HG03571 (cell line): ENCODE results near the gene SLC7A6OS.

ENCODE experiments used
- ATAC-seq: cut with Tn5 transposase; IDR thresholded peaks from one replicate; pipeline ENCODE4 v1.9.1; 2021; ENCODE audit not compliant: unreplicated experiment

Gene SLC7A6OS

DNA sequence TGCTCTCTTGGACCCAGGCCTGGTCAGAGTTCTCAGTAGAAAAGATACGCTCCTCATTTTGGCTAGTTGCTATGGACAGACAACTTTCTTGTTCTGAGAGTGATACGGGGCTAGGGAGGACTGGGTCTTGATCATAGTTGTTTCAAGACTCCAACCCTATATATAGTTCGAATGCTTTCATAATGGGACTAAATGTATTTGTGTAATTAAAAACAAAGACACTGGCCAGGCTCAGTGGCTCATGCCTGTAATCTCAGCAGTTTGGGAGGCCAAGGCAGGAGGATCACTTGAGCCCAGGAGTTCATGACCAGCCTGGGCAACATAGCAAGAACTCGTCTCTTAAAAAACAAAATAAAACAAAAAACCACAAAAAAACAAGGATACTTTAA, 28.7 kb downstream of the SLC7A6OS start:
- no peak for ATAC-seq

DNA sequence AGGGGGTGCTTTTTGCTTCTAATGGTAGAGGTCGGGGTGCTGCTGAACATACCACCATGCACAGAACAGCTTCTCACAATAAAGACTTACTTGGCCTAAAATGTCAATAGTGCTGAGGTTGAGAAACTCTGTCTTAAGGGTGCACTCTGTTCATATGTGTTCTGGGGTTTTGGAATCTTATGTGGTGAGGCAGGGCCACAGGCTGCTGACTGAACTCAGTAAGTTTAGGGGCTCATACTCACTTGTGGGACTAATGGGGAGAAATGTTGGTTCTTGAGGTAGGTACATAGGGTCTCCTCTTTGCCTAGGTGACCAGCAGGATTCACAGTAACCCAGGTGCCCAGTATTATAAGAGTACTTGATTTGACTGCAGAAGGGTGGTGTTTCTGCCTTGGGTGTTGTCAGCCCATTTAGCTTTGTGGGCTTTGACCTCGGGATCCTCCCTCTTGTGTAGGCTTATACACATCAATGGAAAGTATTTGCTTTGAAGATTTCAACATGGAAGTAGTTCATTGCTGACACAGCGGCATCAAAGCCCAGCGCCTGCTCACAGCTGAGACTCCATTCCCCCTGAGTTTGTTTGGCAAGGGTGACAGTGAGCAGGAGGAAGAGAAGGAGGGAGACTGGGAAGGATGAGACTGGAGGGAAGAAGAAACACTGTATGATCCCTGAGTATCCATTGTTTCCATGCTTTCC, 29.2 kb downstream of the SLC7A6OS start:
- ATAC-seq = no peak

DNA sequence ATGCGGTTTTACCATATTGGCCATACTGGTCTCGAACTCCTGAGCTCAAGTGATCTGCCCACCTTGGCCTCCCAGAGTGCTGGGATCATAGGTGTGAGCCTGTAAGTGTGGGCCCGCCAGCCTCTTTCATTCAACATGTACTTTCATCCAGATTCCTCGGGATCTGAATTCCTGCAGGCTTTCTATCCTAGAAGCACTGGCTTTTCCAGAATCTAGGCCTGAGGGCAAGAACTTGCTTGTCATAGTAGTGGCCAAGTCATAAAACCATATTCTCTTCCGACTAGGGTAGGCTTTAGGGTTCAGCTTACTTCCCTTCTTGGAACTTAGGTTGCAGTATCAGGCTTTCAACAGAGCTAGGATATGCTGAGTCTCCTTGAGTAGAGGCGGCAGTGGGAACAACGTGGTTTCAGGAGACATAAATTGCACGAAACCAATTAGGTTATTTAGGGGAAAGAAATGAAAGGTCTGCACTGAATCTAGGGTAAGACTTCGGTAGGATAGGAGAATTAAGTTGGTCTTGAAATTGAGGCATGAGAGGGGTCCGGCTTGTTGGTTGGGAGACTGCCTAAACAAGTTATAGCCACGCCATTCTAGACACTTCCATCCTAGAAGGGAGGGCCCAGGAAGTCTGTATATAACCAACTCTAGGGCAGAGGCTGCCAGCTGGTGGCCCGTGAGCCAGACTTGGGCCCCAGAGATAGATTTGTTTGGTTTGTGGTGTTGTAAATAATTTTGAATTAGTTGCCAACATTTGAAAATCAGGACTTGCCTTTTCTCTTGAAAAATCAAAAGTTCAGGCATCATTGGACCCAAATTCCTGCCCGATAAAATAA, 30.8 kb downstream of the SLC7A6OS start:
- no peak for ATAC-seq

DNA sequence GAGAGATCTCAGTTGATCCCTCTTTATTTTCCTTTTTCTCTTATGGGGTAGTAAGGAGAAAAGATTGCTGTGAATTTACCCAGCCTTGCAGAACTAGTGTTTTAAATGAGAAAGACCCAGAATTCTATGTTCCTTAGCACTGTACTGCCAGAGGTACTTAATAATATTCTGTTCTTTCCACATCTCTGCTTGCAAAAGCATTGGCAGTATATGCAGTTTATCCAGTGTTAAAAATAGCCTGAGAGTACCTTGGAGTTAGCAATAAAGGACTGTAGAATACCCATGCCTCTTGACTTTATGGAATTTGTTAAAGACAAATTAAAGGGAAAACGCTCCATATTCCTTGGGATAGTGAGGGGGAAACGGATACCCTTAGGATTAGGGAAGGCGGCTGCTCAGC, 34.5 kb downstream of the SLC7A6OS start:
- ATAC-seq = no peak

DNA sequence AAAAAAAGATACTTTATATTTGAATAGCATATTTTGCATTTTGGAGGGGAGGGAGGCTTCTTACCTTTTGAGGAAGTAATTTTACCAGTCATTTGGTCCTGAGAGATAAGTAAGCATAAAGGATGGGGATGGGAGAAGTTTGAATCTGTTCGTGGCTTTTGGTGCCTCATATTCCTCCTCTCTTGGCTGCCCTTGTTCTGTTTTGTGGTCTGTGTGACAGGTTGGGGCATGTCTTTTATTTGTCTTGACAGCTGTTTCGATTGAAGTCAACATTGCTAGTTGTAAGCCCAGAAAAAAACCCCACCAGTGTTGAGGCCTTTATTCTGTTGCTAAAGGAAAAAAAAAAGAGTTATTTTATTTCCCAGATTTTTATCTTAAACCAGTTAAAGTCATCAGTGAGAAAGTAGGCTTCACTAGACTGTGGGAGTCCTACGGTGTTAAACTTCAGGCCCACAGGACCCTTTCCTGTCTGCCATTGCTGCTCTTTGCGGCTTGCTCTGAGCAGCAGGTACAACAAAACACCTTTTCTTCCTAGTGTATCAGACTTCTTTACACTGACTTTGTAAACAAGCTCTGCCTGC, 35.0 kb downstream of the SLC7A6OS start:
- ATAC-seq = peak; percentile 60

DNA sequence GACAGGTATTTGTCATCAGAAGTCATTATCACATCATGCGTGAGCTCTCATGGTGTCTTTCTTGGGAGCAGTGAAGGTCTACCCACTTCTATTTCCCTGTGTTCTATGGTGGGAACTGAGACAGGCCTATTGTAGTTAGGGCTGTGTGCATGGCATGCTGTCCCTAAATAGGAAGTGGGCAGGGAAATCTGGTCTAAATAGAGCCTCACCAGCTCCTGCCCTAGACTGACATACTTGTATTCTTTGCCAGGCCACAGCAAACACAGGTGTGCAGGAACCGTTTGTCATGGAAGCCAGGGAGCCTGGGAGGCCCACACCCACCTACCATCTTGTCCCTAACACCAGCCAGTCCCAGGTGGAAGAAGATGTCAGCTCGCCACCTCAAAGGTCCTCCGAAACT, 36.3 kb downstream of the SLC7A6OS start:
- no peak for ATAC-seq

DNA sequence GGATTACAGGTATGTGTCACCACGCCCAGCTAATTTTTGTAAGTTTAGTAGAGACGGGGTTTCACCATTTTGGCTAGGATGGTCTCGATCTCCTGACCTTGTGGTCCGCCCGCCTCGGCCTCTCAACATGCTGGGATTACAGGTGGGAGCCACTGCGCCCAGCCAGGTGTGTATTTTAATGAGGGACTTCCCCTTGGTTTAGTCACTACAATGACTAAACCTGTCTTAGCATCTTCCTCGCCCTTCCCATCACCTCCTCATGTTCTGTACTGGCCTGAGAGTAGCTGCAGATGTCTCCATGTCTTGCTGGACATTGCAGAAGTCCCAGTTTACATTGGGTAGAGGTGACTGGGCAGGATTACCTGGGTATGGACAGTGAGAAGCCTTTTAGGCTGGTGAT, 36.9 kb downstream of the SLC7A6OS start:
- ATAC-seq = no peak

DNA sequence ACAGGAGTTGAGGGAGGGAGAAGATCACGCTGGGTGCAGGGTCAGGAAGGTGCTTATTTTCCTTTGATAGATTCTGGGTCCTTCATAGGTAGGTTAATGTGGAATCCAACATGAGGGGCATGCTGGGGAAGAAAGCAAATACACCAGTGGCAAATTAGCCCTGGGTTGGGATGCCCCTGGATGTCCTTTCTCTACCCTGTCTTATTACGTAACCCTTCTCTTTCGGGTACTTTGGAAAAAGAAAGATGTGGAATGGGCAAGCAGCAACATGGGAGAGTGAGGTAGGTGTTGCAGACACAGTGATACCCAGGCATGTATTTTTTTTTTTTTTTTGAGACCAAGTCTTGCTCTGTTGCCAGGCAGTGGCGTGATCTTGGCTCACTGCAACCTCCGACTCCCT, 37.3 kb downstream of the SLC7A6OS start:
- ATAC-seq = no peak

DNA sequence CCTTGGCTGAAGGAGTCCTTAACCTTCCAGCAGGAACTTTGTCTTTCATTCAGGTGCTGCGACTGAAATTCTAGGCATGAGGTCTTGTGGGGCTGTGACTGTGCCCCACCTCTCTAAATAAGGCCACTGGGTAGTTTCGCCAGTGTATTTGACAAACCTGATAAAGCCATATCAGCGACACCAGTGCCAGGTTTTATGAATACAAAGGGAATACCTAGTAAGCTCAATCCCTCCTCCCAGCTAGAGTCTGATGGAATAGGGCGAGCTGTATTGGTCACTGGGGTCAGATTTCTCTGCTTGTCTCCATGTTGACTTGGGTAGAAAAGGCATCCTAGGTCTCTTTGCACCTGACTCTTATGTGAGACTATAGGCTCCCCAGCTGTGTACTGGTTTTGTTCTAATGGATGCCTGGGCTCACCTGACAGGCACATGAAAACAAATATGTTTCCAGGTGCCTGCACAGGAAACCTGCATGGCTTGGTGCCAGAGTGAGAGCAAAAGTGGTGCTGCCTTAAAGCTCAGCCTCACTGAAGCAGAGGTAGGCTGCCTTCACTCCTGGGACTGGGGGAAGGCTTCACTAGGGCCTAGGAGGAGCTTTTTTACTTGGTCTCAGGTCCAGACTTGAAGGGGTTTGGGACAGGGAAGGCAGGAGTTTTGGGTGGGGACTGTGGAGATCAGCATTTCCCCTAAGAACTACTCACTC, 38.1 kb downstream of the SLC7A6OS start:
- ATAC-seq = no peak

DNA sequence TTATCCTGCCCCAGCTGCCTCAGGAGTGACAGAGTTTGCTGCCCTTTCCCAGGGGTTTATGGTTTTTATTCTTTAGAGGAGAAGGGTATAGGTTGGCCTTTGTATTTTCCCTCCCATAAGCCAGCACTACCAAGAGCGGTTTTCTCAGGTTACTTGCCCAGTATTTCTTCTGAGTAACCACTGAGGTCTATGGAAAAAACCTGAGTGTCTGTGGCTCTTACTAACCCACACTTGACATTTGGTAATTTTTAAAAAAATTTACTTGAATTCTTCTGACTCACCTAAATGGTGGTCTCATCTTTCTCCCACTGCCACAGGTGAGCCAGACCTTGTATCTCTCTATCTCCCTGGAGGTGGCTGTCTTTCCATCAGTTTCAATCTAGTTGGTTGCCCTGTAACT, 40.4 kb downstream of the SLC7A6OS start:
- ATAC-seq = no peak

DNA sequence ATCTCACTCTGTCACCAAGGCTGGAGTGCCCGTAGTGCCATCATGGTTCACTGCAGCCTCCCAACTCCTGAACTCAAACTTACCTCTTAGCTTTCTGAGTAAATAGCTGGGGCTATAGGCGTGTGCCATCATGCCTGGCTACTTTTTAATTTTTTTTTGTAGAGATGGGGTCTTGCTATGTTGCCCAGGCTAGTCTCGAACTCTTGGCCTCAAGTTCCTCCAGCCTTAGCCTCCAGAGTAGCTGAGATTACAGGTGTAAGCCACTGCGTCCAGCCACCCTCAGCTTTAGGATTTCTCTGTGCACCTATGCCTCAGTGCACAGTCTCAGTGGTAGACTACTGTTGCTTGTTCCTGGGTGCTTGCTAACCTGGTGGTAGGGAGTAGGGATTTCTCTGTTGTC, 41.0 kb downstream of the SLC7A6OS start:
- ATAC-seq = no peak

DNA sequence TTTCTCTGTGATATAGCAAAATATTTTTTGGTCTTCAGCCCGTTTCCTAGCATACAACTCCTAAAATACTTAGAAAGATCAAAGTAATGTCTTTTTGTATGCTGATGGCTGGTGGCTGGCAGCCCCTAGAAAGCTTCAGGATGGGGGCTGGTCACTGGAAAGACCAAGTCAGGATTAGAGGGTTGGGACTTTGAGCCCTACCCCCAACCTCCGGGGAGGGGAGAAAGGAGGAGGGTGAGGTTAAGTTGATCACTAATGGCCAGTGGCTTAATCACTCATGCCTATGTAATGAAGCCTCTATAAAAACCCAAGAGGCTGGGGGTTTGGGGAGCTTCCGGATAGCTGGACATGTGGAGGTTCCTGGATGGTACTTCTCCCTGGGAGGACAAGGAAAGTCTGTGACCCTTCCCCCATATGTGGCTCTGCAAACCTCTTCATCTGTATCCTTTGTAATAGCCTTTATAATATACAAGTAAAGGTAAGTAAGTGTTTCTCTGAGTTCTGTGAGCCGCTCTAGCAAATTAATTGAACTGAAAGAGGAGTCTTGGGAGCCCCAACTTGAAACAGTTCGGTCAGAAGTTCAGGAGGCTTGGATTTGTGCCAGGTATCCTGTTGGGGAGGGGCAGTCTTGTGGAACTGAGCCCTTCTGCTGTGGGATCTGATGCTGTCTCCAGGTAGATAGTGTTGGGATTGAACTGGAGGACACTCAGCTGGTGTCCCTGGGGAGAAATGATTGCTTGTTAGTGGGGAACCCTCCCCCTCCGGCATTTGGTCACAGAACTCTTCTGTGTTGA, 42.9 kb downstream of the SLC7A6OS start:
- no peak for ATAC-seq

DNA sequence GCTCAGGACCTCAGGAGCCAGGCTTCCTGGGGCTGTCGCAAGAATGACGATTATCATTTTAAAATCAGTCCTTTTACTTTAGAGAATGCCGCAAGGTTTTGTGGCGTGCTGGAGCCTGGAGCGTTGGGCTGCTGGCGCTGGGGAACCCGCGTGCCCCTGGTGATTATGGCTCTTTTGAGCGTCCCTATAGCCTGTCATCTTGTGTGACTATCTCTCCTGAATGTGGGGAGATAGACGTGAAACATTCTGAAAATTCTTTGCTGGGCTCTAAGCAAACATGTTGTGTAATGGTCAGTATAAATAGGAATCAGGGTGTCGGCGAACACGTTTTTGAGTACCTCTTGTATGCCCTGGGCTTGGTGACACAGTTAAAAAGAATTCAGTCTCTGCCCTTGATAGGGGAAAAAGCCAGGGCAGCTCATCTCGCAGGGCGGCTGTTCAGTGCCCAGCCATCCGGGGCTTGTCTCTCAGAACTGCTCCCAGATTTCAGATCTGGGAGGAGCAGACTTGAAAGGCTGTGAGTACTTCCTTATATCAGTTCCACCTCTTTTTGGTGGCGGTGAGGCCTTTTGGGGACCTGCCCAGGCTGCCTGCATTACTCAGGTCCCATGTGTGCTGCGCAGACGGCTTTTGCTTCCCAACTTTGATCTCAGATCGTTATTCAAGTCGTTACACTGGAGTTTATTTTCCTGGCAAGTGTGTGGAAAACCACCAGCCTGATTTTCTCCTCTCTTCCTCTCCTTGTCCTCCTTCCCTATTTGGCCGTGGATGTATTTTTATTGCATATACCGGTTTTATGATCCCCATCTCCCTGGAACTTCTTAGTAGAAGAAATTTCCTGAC, 45.4 kb downstream of the SLC7A6OS start:
- ATAC-seq = no peak

DNA sequence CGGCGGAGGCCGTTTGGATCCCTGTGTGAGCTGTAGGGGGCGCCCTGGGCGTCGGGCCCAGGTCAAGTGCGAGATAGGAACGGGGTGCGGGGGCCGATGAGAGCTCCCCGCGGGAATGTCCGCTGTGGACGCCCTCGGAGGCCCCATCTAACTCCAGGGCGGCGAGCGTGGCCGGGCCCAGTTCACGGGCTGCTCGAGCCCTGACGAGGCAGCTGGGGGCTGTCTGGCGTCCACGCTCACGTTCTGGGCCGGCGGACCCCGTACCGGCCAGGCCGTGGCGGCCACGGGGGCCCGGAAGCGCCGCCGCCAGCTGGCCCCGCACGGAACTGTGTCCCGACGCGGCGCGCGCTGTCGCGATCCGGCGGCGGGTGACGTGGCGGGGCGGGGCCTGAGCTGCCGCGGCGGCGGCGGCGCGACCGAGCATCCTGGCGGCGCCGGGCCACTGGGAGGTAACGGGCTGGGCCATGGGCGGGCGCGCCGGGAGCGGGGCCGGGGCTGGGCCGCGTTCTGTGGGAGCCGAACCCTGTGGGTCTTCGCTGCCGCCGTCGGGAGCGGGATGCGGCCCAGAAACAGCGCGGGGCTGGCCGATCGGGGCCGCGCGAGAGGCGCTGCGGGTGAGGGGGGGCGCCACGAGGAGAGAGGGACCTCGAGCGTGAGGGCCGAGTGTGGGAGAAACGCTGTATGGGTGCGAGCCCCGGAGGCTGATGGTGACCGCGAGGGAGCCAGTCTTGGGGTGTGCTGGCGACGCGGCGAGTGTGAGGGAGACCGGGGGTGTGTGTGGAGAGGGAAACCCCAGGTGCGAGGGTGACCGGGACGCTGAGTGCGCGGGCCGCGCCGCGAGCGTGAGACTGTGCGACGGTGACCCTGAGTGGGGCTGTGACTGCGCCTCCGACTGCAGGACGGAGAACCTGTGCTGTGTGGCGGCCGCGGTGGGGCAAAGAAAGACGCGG, 46.3 kb downstream of the SLC7A6OS start, which contains the start of gene SLC7A6:
SLC7A6 (plus strand) TSS at position 399 of the 950 bp plus-strand sequence. CDS start 10,201 bp downstream, outside the sequence.
- peak; percentile 50 for ATAC-seq

DNA sequence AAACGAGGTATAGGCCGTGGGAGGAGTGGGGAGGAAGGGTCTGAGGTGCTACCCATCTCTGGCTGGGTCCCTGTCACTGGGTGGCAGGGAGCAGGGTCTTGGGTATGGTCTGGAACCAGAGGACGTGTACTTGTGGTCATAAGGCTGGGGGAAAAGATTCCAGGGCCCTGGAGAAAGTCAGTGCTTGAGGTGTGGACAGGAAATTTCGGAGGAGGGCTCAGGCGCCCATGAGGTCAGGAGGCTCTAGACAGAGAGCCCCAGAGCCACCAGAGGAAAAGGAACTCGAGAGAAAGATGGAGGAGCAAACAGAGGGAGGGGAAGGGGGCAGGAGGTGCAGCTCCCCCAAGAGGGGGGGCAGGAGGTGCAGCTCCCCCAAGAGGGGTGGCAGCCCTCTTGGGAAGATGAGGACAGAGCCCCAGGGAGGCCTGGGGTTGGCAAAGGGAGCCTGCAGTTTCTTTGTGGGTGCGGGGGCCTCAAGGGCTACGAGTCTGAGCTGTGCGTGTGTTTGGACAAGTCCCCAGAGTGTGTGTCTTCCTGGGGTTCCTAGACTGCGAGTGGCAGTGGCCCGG, 47.1 kb downstream of the SLC7A6OS start:
- ATAC-seq = peak; percentile 7

DNA sequence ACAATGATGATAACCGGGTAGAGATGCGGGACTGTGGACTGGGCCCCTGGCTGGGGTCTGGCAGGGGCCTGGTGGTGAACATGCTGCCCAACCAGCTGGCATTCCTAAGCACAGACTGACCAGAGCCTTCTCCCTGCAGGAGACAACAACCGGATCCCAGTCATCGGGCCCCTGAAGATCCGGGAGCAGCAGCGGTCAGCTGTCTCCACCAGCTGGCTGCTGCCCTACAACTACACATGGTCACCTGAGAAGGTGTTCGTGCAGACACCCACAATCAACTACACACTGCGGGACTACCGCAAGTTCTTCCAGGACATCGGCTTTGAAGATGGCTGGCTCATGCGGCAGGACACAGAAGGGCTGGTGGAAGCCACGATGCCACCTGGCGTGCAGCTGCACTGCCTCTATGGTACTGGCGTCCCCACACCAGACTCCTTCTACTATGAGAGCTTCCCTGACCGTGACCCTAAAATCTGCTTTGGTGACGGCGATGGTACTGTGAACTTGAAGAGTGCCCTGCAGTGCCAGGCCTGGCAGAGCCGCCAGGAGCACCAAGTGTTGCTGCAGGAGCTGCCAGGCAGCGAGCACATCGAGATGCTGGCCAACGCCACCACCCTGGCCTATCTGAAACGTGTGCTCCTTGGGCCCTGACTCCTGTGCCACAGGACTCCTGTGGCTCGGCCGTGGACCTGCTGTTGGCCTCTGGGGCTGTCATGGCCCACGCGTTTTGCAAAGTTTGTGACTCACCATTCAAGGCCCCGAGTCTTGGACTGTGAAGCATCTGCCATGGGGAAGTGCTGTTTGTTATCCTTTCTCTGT, 51.5 kb downstream of the SLC7A6OS start:
- no peak for ATAC-seq
